GM13976 (cell line): ENCODE results near the gene ATP5F1D.

Experiments used
- DNase-seq: peaks from one replicate; pipeline ENCODE4 v3.0.0; 2012; ENCODE audit warnings: low spot score
- in situ Hi-C: fragments of 300-500 bp; cut with MboI; formaldehyde crosslinking; loops from one replicate; pipeline ENCODE4 v1.12.0; 2022; ENCODE audit warnings: low sequenced_read_pairs, mixed read lengths, inconsistent platforms; ENCODE audit not compliant: unreplicated experiment
- TF ChIP-seq, protein P1 (sequence below): IDR thresholded peaks from 2 replicates; pipeline ENCODE4 v1.5.1; 2012; ENCODE audit warnings: borderline replicate concordance, mild to moderate bottlenecking; ENCODE audit not compliant: insufficient read depth; ENCODE audit errors: extremely low read depth, missing control alignments, control extremely low read depth

ATP5F1D gene

DNA sequence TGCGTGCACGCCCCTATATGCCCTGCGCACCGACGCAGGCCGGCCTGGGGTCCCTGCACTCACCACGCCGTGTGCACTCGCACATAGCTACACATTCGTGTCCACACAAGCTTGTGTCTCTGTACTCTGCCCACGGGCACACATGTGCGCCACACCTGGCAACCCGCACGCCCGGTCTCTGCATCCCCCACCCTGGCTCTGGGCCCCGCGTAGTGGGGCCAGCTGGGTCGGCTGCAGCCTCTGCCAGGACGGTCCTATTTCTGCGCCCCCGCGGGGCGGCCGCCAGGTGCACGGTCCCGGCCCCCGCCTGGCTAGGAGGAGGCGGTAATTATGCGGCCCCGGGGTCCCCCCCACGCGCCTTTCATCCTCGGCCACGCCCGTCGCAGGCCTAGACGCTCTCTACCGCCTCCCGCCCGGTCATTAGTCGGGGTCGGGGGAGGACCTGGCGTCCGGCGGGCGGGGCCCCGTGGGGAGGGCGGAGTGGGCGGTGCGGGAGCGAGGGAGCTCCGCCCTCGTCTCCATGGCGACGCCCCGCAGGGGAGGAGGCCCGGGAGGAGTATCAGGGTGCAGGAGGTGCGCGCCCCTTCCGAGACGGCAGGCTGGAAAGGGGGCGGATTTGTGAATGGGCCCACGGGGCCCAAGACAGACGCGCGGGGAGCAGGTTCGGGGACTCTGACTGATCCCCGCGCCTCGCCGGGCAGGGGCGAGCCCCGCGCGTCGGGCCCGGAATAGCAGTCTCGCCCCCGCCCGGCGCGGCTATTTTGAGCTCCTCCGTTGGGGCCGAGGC, 24.8 kb downstream of the ATP5F1D start:
- DNase-seq, result peak; percentile 92
- TF ChIP-seq, protein P1, sequence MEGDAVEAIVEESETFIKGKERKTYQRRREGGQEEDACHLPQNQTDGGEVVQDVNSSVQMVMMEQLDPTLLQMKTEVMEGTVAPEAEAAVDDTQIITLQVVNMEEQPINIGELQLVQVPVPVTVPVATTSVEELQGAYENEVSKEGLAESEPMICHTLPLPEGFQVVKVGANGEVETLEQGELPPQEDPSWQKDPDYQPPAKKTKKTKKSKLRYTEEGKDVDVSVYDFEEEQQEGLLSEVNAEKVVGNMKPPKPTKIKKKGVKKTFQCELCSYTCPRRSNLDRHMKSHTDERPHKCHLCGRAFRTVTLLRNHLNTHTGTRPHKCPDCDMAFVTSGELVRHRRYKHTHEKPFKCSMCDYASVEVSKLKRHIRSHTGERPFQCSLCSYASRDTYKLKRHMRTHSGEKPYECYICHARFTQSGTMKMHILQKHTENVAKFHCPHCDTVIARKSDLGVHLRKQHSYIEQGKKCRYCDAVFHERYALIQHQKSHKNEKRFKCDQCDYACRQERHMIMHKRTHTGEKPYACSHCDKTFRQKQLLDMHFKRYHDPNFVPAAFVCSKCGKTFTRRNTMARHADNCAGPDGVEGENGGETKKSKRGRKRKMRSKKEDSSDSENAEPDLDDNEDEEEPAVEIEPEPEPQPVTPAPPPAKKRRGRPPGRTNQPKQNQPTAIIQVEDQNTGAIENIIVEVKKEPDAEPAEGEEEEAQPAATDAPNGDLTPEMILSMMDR, result peak; percentile 1
- in situ Hi-C loops, result no loop called here

DNA sequence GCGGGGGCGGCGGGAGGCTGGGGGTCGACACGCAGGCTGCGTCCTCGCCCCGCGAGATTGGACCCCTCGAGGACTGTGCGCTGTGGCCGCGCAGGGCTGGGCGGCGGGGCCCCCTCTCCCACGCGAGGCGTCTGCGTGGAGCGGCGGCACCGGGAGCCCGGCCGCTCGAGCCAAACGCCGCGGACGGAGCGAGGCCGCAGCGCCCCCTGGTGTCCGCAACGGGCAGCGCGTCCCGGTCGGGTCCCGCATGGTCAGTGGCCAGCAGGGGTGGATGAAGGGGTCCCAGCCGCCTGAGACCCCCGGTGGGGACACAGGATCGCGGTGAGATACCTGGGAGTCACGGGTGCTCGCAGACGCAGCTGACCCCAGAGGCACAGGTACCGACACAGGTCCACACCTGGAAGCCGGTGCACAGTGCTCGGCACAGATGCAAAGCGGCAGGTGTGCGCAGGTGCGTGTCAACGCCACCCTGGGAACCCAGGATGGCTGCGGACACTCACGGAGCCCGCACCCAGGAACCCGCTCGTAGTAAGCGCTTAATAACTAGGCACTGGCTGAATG, 25.4 kb downstream of the ATP5F1D start:
- no peak for DNase-seq
- in situ Hi-C loops, result no loop called here
- TF ChIP-seq, protein P1, result peak; percentile 97

DNA sequence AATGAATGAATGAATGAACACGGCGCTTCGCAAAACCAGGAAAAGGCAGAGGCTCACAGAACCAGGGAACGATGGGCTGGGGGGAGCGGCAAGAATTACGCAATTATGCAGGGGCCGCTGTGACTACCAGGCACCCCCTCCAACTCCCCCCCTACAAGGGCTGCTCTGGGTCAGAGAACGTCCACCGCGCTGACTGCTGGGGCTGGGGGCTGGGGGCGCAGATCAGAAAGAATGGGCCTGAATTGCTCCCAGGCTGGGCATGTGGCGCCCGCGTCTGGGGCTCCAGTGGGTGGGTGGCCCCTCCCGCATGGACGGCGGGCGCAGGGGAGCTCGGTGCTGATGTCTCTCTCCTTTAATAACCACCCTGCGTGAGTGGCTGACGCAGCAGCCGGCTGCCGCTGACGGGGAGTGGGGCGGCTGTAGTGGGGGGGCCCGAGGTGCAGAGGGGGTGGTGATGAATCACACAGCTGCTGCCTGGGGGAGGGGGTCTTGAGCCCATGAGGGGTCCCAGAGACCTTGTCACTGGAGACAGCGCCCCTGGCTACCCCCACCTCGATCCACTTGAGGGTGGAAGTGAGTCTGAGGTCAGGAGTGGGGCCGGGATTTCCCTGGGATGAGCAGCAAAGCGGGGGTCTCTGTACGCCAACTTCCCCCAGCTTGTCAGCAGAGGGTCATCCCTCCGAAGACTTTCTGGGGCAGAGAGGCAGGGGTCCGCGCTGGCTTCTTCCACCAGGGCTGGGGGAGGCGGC, 26.1 kb downstream of the ATP5F1D start:
- no peak for DNase-seq
- in situ Hi-C loops, result no loop called here
- TF ChIP-seq, protein P1, result no peak

DNA sequence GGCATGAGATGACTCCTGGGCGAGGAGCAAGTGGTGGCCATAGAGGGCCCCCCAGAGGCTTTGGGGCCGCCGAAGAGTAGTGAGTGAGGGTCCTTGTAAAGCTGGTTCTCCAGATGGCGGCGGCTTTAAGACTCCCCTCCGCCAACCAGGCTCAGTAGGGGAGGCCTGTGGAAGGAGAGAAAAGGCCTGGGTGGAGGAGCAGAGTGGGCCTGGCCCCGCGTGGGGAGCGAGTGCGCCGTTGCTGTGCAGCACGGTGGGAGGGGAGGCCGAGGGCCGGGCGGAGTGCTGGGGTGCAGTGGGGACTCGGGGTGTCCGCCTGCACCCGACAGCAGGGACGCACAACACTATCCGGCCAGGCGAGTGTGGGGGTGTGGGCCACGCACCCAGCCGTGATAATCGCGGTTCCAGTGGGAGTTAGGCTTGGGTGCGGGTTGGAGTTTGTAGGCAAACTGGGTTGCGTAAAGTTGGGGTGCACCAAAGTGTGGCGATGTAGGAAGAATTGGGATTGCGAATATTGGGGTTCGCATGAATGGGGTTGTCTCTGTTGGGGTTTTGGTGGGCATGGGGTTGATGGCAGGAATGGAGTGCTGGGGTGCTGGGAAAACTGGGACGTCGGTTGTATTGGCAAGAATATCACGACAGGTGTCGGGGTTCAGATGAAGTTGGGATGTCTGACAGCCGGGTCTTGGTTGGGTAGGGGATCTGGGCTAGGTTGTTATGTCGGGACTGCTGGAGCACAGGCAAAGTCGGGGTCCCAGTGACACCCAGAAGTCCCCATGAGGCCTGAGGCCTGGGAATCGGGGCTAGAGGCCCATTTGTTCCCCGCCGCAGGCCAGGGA, 26.9 kb downstream of the ATP5F1D start:
- DNase-seq, result no peak
- TF ChIP-seq, protein P1, result no peak
- in situ Hi-C loops, result no loop called here

DNA sequence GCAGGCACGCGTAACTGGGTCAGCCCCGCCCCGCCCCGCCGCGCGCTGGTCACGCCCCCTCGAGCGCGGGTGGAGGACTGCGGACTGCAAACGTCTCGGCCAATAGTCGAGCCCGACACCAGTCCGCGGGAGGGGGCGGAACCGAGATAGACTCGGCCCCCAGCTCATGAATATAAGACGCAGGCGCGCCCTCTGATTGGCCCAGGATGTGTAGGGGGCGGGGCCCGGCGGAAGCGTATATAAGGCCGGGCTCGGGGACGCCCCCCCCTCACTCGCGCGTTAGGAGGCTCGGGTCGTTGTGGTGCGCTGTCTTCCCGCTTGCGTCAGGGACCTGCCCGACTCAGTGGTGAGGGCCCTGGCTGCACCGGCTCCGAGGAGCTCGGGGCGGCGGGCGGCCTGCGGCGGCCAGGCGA, 27.5 kb downstream of the ATP5F1D start, which contains the start of gene CIRBP:
Gene CIRBP, plus strand, starts transcription at position 268 of the 413 bp plus-strand sequence. CDS start 1,602 bp downstream, outside the sequence.
- DNase-seq, result peak; percentile 98
- in situ Hi-C loops, result no loop called here
- TF ChIP-seq, protein P1, result no peak
